Activated T-cell treated with anti-CD3 and anti-CD28 coated beads for 24 hours (primary cell): ENCODE data around the gene FNIP2.

Experiments
- DNase-seq: peaks from one replicate; pipeline ENCODE4 v3.0.0-alpha.2; 2020; ENCODE audit warnings: low read depth

Gene FNIP2

DNA sequence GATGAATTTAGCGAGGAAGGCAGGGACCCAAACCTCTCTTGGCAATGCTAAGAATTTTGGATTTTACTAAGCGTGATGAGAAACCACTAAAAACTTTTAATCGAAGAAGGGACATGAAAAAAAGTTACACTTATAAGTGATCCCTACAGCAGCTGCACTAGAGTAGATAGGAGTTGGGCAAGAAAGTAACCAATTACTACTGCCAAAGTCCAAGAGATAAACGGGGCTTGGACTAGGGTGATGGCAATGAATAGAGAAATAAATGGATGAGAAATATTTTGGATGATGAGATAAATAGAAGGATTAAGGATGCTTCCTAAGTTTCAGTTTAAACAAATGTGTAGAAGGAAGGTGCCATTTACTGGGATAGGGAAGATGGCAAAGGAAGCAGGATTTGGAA is 6.3 kb upstream of the FNIP2 start:
- DNase-seq = no peak

DNA sequence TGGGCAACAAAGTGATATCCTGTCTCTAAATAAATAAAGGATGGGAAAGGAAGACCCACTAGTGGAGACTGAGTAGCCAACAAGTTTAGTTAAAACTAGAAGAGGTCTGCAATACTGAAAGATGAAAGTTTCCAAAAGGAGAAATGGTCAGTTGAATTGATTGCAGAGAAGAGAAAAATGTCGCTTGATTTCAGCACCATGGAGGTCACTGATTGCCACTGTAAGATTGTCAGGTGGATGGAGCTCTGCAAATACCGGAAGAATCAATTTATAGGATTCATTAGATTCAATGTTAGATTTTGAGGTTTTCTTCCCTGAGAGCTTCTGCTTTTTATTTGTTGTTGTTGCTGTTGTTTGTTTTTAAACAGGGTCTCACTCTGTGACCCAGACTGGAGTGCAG is 5.4 kb upstream of the FNIP2 start:
- no peak for DNase-seq

DNA sequence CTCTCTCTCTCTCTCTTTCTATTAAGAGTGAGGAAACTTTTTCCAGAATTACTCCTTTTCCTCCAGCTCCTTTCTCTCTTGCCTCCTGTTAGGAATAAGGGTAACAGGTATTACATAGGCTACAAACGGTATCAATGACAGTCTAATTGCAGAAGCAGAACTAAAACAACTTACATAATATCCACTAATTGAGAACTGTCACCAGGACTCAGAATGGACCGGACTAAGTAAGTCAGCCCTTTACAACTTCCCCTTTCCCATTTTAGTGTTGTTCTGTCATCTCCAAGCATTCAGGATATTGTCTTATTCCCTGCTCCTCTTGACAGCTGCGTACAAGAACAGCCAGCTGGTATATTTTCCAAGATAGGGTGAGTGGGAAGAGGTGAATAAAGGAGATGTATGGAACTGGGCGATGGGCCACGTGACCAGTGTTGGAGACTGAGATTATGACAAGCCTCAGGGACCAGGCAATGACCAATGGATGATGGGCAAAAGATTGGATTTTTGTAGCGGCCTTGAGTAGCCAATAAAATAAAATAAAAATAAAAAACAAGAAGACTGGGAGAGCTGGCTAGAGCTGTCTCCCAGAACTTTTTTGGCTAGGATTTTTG is 2.3 kb upstream of the FNIP2 start:
- DNase-seq = no peak

DNA sequence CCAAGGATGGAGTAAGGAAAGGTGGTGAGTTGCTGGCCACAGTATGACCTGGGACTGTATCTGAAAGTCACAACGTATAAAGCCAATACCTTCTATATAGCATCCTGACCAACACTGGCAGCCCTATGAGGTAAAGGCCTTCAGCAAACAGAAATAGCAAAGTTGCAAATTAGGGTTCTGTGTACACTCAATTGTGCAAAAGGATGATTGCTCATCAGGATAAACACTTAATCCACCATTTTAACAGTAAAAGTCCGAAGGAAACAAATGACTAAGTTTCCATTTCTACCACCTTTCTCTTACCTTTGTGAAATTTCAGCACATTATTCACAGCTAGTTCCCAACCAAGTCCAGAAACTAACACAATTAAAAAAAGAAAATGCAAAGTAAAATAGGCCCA is 1.4 kb upstream of the FNIP2 start:
- DNase-seq = no peak

DNA sequence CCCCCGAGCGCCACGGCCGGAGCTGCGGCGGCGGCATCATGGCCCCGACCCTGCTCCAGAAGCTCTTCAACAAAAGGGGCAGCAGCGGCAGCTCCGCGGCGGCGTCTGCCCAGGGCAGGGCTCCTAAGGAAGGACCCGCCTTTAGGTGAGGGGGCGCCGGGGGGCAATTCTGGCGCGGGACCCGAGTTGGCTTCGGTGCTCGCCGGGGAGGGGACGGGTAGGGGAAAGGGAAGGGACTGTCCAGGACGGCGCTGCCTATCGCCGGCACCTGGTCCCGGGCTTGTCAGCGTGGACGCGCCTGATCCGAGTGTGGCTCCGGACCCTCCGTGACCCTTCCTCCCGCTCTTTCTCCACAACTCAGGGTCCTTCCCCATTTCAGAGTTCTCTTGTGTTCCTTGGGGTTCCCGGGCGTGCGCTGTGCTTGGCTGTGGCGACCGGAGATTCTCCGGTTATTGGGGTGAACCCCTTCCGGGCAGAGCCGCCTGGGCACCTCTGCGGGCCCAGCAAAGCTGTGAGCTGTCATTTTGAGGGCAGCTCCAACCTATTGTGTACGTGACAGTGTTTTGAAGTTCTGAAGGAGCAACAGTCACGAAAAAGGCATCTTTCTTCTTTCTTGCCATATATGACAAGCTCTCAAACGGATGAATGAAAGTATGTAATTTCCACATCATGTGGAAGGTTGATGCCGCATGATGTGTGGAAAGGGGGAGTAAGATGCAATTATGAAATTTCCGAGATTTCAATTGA is 522 bp downstream of the FNIP2 start:
- peak; percentile 33 for DNase-seq

DNA sequence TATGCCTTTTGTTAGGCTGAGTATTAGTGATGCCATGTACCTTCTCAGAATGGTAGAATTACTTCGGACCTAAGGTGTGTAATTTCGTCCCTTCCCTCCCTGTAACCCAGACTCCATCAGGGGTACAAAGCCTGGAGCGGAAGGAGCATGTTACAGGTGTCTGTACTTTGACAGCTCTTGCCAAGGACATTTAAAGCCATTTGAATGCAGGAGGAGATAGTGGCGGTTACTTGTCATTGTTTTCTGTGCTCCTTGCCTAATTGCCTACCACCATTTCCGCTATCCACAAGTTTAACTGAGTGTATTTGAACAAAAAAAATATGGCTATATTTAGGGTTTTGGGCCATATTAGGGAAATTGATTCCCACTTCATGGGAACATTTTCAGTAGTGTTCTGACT is 1.8 kb downstream of the FNIP2 start:
- no peak for DNase-seq

DNA sequence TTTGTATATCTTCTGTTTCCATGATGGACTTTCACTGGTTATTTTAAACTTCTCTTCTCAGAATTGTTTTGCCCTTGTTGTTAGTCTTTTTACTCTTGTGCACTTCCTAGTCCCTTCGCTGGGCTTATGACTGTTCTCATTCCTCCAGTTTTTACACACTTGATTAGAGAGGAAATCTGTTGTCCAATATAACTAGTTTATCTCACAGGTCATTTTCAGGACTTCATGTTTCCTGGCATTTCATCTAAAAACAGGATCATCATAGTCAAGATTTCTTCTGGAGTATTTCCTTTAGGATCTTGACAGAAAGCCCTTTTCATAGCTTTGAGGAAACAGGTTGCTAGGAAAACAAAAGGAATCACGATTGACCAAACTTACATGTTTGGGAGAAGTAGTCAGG is 3.0 kb downstream of the FNIP2 start:
- no peak for DNase-seq

DNA sequence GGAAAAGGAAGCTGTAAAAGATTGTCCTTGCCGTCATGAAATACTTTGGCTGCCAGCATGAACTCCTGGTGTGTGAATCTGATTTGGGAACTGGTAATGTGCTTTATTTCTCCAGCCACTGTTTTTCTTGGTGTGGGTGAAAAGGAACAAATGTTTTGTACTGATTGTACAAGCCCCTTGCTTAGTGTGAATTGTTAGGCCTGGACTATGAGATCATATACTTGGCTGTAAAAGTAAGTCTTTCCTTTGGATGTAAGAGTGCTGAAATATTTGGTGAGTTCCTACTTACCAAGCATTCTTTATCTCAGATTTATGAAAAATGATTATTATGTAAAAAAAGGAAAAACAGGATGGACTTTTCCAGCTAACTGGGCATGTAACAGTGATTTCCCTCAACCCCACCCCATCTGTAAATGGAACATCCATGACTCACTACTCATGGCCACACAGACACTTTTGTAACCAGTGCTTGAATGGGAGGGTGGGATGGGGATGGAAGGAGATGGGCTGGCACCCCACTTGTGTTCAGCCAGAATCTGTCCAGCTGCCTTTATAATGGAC is 6.3 kb downstream of the FNIP2 start:
- no peak for DNase-seq

DNA sequence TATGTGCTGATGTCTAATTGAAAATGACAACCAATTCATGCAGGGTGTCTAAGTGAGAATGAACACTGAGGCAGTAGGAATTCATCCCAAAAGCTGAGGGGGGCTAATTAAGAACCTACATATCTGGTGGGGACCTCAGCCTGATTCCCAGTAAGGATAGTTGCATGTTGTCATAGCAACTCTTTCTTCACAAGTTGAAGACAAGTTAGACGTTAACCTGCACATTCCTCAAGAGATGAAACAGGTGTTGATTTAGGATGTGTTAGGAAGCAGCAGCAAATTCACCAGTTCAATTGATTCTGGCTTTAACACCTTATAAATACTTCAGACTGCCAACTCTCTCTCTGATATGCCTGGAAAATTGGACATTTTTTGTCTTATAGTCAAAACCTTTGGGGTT is 7.3 kb downstream of the FNIP2 start:
- no peak for DNase-seq

DNA sequence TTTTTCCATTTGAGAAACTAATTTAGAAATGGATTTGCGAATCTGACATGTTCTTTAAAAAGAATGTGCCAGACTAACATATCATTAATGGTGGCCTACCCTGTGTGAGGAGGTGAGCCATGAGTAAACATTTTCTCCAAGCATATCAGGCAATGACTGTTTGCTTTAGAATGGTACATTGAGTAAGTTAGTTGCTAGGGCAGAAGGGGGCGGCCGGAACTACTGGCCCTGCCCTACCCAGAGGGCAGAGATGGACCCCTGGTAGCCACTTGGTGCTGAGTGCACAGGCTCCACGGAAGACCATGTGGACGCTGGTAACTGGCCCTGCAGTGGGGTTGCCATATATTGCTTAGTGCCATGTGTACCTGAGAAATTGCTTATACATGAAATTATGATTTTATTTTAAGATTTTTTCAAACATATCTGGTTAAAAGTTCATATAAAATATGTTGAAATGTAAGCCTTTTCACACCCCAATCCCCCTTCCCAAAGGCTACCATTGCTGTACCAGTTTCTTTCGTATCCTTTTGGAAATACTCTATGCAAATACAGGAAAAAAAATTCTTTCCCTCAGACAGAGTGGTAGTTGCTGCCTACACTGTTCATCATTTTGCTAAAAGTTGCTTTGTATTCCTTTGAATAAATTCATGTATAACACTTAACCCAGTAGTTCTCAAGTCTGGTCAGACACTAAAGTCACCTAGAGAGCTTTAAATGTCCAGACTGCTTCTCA is 8.8 kb downstream of the FNIP2 start:
- no peak for DNase-seq

DNA sequence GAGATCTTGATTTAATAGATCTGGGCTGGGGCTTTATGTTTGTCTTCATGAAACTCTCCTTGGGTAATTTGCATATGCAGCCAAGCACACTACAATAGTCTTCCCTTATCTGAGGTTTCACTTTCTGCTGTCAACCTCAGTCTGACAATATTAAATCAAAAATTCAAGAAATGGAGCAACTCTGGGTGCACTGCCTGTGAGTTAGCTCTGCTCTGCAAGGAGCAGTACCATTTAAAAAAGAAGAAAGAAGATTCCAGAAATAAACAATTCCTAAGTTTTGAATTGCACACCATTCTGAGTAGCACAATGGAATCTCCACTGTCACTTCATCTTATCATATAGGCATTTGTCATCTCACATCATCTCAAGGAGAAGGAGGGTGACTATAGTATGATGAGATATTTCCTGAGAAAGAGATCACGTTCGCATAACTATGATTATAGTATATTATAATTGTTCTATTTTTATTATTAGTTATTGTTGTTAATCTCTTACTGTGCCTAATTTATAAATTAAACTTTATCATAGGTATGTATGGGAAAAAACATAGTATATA is 9.4 kb downstream of the FNIP2 start:
- DNase-seq = no peak

DNA sequence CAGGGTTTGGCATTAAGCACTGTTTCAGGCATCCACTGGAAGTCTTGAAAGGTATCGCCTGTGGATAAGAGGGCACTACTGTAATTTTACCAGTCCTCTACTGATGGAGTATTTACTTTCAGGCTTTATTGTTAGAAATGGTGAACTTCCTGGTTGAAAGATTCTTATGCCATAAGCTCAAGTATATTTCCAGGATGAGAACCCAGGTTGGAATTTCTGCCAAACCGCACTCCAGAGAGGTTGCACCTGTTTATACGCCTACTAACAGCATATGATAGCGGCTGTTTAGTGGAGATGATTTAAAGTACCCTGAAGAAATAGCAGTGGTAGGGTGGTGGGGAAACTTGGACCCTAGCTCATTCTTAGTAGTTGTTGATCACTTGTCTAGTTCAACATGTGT is 9.9 kb downstream of the FNIP2 start:
- DNase-seq = no peak

DNA sequence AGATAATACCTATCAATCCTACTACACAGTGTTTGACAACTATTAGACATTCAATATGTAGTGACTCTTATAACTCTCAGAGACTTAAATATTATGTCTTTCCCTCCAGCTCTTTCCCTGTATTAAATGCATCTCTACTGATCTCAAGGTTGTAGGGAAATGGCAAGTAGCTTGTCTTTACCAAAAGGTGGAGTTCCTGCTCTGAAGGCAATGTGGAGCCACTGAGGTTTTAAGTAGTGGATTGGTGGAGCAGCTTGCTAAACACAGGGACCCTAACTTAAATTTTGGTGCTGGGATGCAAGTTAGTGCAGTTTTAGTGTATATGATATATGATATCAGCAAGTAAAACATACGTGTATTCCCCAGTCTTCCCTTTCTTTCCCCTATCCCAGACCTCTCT is 13.1 kb downstream of the FNIP2 start:
- no peak for DNase-seq

DNA sequence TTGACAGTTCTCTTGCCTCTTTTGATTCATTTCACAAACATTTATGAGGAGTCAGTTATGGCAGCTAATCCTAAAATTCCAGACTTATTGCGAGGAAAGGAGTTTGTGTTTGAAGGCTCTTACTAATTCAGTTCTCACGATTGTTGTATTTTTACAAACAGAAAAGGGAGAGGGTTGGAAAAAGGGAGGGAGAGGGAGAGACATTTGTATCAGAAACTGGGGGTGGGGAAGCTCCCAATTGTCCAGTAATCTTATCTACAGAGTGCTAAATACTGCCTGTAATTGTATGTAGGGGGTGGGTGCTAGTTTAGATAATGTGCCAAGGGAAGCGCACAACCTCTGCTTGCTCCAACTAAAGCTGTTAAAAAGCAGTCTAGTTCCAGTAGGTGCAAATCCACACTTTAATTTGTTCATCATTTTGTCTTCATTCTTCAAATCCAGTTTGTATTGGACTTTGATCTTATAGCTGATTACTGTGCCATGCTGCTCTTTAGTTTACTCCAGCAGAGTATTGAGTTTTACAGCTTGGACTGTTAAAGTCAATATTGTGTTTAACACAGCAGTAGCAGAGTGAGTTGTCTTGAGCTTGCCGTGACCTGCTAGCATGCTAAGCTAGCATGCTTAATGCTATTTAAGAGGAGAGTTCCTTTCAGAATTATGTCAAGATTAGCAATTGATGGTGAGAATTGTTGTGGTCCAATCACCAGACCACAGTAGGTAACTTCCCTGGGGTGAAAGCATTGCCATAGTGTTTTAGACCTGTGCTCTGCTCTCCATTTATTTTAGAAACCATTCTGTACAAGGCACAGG is 13.9 kb downstream of the FNIP2 start:
- no peak for DNase-seq

DNA sequence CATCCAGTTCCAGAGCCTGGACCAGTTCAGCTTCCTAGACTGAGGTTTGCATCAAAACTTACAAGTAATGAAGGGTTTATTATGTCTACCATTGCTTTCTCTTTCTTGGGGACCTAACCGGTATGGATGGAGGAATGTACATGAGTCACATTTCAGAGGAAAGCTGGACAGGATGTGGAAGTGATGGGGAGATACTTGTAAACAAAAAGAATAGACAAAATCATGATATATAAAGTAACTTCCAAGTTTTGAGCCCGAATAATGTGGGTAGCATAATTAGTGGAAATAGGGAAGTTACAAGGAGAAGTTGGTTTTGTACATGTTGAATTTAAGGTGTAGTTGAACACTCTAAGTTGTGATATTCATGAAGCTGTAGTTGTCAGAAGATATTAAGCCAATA is 15.0 kb downstream of the FNIP2 start:
- DNase-seq = no peak

DNA sequence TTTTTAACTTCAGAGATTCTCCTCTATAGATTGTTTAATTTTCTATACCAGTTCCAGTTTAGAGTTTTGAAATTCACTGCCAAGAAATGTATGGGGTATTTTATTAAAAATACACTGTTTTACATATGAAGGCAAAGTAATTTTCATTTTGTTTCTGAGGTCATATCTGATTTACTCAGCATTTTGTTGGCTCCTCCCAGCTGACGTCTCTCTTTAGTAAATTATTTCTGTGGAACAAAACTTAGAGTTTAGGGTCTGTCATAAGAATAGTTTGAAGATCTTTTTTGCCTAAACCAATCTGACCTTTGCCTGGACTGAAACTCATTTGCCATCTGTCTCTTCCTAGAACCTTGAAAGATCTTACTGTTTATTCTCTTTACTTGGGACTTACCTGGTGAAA is 16.9 kb downstream of the FNIP2 start:
- no peak for DNase-seq

DNA sequence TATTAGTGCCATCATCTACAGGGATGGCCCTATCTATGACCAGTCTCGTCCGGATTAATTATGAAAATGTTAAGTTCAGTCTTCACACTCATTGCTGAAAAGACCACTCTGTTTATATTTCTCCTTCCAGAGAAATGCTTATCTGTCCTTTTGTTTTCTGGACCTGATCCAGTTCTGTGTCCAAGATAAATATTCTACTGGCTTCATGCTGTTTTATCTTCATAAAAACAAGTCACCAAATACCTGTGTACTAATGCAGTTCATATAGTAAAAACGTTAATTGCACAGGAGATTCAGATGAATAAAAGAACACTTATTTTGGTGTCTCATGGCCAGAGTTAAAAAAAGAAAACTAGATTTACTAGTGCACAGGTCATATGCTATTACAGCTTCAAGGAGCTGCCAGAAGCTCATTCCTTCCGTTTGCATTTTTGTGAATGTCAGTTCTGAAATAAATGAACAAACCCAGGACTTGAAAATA is 17.3 kb downstream of the FNIP2 start:
- no peak for DNase-seq

DNA sequence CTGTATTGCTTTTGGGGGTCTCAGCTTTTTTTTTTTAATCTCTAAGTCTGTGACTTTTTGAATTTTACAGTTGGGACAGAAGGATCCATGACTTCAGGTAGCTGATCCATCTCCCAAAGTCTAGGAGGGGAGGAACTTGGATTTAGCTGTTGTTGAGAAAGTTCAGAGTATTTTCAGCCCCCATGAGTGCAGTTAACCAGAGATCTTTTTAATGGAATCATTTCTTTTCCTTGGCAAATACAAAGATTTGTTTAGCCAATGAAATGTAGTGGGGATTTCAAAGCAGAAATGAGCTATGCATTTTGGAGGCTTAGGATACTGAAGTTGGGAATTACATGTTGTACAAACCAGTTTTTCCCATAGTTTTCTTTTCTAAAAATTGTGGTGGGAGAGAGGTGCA is 18.1 kb downstream of the FNIP2 start:
- DNase-seq = no peak

DNA sequence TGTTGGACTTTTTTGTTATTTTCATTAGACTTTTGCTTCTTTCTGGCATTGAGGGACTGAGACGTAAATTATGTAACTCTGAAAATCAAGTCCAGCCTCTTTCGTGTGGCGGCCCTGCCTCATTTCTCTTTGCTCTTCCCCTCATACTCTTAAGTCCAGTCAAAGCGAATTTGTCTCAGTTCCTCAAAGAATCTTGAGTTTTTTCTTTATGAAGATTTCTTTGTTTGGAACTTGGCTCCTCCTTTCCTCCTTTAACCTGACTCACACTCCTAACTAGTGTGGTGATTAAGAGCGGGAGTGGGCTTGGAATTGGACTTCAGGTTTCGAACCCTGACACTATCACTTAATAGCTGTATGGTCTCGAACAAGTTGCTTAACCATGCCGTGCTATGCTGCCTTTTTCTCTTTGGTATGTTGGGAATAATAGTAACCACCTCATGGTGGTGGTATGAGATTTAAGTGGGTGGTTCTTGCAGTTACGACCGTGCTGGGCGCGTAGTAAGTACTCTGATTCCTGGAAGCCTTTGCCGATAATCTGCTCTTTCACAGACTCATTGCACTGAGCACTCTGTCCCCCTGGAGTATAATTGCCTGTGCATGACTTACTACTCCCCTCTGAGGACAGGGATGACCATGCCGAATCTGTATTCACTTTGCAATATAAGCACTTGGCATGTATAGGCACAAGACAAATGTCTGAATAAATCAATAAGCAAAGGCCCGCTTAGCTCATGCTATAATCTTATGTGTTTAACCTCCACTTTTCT is 19.1 kb downstream of the FNIP2 start:
- no peak for DNase-seq

DNA sequence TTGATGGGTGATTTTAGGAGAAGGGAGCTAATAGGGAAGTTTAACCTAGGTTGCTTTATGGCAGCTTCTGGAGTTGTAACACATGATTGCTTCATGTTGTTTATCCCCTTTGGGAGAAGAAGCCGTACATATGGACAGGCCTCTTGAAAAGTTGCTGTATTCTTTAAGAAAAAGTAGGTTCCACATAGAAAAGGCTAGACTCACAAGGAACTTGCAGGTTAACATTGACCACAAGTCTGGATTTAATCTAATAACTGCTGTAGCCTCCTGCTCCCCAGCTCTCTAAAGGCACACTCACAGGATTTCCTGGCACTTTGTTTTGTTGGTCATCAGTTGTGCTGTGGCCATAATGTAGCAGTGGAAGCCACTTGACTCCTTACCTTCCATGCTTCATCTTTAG is 19.7 kb downstream of the FNIP2 start:
- DNase-seq = no peak

DNA sequence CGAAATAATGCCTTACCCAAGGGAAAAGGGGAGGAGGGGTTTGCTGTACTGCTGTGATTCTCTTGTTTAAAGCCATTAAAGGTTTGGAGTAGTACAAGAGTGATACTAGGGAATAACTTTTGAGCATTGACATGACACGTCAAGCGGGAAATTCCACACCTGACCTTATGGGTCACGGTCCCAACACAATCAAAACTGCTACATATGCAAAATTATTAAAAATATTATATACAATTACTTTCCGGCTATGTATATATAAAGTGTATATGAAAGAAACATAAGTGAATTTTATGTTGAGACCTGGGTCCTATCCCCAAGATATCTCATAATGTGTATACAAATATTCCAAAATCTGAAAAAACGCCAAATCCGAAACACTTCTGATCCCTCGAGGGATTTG is 21.0 kb downstream of the FNIP2 start:
- DNase-seq = no peak
